Mesodermal cell (in vitro differentiated cells): ENCODE results near the gene SNAI1.
A peak's percentile ranks its signal among the peaks of the same experiment; 100 is the strongest.
"Not testable (repeated sequence)": the region's sequence is repeated elsewhere in the genome, so short reads cannot be mapped to it uniquely, and the experiment has no call there.

Experiments
- H3K27ac ChIP-seq: 2 replicates; pipeline ENCODE4 v1.7.0; 2013; ENCODE audit warnings: mild to moderate bottlenecking, low read depth, low read length, moderate library complexity; ENCODE audit not compliant: severe bottlenecking
- H3K36me3 ChIP-seq: 2 replicates; pipeline ENCODE4 v1.7.1; 2013; ENCODE audit warnings: mild to moderate bottlenecking, low read length, moderate library complexity; ENCODE audit not compliant: control insufficient read depth, insufficient read depth
- H3K4me1 ChIP-seq: one replicate; pipeline ENCODE4 v1.7.1; 2013; ENCODE audit warnings: mild to moderate bottlenecking, low read length; ENCODE audit not compliant: insufficient read depth, control insufficient read depth, poor library complexity, severe bottlenecking
- H3K4me3 ChIP-seq: 2 replicates; pipeline ENCODE4 v1.7.0; 2013; ENCODE audit warnings: low read length, control low read depth, mild to moderate bottlenecking; ENCODE audit not compliant: insufficient read depth, poor library complexity, severe bottlenecking; ENCODE audit errors: extremely low read depth
- H3K9me3 ChIP-seq: 2 replicates; pipeline ENCODE4 v1.7.1; 2013; ENCODE audit warnings: mild to moderate bottlenecking, low read length, moderate library complexity; ENCODE audit not compliant: control insufficient read depth
- WGBS, 2 experiments: methylation state at CpG; one replicate each; pipeline ENCODE4 v1.1.5; 2013; ENCODE audit warnings: missing lambda C conversion rate in 2 of 2; ENCODE audit not compliant: insufficient coverage in 2 of 2; 5-methylcytosine and 5-hydroxymethylcytosine counted together

Gene SNAI1

GRCh38 chr20:49965781-49966305 lies 16.9 kb upstream of the SNAI1 start:
- Histone ChIP-seq H3K4me3 (no peak overlapping the region), H3K27ac (no peak overlapping the region), H3K4me1 (peaks cover 6% of the 10 kb centered on the region), H3K36me3 (peaks cover 5% of the 10 kb centered on the region), H3K9me3 (no peaks in the 10 kb centered on the region)
- 90 to 95% methylated on average over 7 of the region's 9 CpGs for WGBS, 2 experiments

- no peak overlapping the region for H3K27ac ChIP-seq
- peaks cover 6% of the 10 kb centered on the region for H3K4me1 ChIP-seq
- H3K36me3 ChIP-seq = peaks cover 5% of the 10 kb centered on the region
- H3K4me3 ChIP-seq = no peak overlapping the region
- 88 to 100% methylated on average over 1 to 2 of the region's 2 CpGs for WGBS, 2 experiments
- no peaks in the 10 kb centered on the region for H3K9me3 ChIP-seq
Measured at GRCh38 chr20:49966861-49967260, 15.9 kb upstream of the SNAI1 start.

- no peaks in the 10 kb centered on the region for H3K36me3 ChIP-seq
- no peaks in the 10 kb centered on the region for H3K9me3 ChIP-seq
- 67 to 100% methylated on average over 1 of the region's 3 CpGs for WGBS, 2 experiments
- no peak overlapping the region for H3K4me3 ChIP-seq
- H3K4me1 ChIP-seq = peaks cover 6% of the 10 kb centered on the region
- no peak overlapping the region for H3K27ac ChIP-seq
Measured at GRCh38 chr20:49969234-49969633, 13.5 kb upstream of the SNAI1 start.

GRCh38 chr20:49969946-49970345 lies 12.8 kb upstream of the SNAI1 start:
- no peaks in the 10 kb centered on the region for H3K36me3 ChIP-seq
- no peak overlapping the region for H3K4me3 ChIP-seq
- peaks cover 6% of the 10 kb centered on the region for H3K4me1 ChIP-seq
- 75 to 100% methylated on average over 2 to 5 of the region's 5 CpGs for WGBS, 2 experiments
- no peak overlapping the region for H3K27ac ChIP-seq
- no peaks in the 10 kb centered on the region for H3K9me3 ChIP-seq

GRCh38 chr20:49970498-49970897 lies 12.3 kb upstream of the SNAI1 start:
- H3K4me1 ChIP-seq = peaks cover 6% of the 10 kb centered on the region
- H3K9me3 ChIP-seq = no peaks in the 10 kb centered on the region
- WGBS, 2 experiments = 90 to 93% methylated on average over 4 to 5 of the region's 8 CpGs
- no peaks in the 10 kb centered on the region for H3K36me3 ChIP-seq
- H3K27ac ChIP-seq = no peak overlapping the region
- no peak overlapping the region for H3K4me3 ChIP-seq

- 79 to 92% methylated on average over 3 to 4 of the region's 4 CpGs for WGBS, 2 experiments
- no peak overlapping the region for H3K27ac ChIP-seq
- no peaks in the 10 kb centered on the region for H3K4me1 ChIP-seq
- H3K4me3 ChIP-seq = no peak overlapping the region
- no peaks in the 10 kb centered on the region for H3K36me3 ChIP-seq
- no peaks in the 10 kb centered on the region for H3K9me3 ChIP-seq
Measured at GRCh38 chr20:49973981-49974380, 8.8 kb upstream of the SNAI1 start.

- H3K4me1 ChIP-seq = peaks cover 5% of the 10 kb centered on the region
- H3K4me3 ChIP-seq = no peak overlapping the region
- no peaks in the 10 kb centered on the region for H3K9me3 ChIP-seq
- H3K27ac ChIP-seq = no peak overlapping the region
- 80% methylated on average over 2 of the region's 2 CpGs; no CpG with 5 or more reads in 1 of the 2 experiments for WGBS, 2 experiments
- no peaks in the 10 kb centered on the region for H3K36me3 ChIP-seq
Measured at GRCh38 chr20:49976542-49976941, 6.2 kb upstream of the SNAI1 start.

GRCh38 chr20:49977740-49978139 lies 5.0 kb upstream of the SNAI1 start:
- not testable (repeated sequence) for H3K9me3 ChIP-seq, H3K27ac ChIP-seq
- 100% methylated on average over 1 of the region's 2 CpGs for WGBS, 2 experiments

GRCh38 chr20:49978685-49979029 lies 4.1 kb upstream of the SNAI1 start:
- Histone ChIP-seq H3K4me1 (peaks cover 7% of the 10 kb centered on the region), H3K4me3 (no peak overlapping the region), H3K36me3 (peaks cover under 1% of the 10 kb centered on the region), H3K27ac (no peak overlapping the region), H3K9me3 (no peaks in the 10 kb centered on the region)
- no CpG with 5 or more reads among the region's 3 CpGs for WGBS, 2 experiments

More at GRCh38 chr20:49977740-49978139, 5.0 kb upstream of the SNAI1 start:
- not testable (repeated sequence) for H3K36me3 ChIP-seq, H3K4me3 ChIP-seq, H3K4me1 ChIP-seq

GRCh38 chr20:49979030-49979832 lies 3.5 kb upstream of the SNAI1 start:
- WGBS, 2 experiments = 2 to 8% methylated on average over 18 to 27 of the region's 37 CpGs
- H3K4me3 ChIP-seq = peak overlapping the region; percentile 25

More at GRCh38 chr20:49979030-49979832, 3.5 kb upstream of the SNAI1 start:
- Histone ChIP-seq H3K4me1 (peaks cover 8% of the 10 kb centered on the region), H3K36me3 (peaks cover 6% of the 10 kb centered on the region), H3K9me3 (no peaks in the 10 kb centered on the region), H3K27ac (no peak overlapping the region)
